Right lobe of liver (tissue), 6 donors: ENCODE results near the gene TMEM266. TPM values are rescaled to one million over a fixed set of nuclear protein-coding genes. Genes with fewer than 3 reads are reported as not detected.

Experiments
- ATAC-seq, 4 donors: fragments of 200-7000 bp; cut with Tn5 transposase; one replicate each; pipeline ENCODE4 v1.9.1; 2020; ENCODE audit warnings: mild to moderate bottlenecking in 4 of 4, moderate library complexity in 4 of 4
- DNase-seq, 3 donors: peaks; one replicate each; pipeline ENCODE4 v3.0.0-alpha.2; 2020
- H3K27ac ChIP-seq, 3 donors: fragments of 200-600 bp; one replicate each; pipeline ENCODE4 v1.8.0; 2022
- H3K27me3 ChIP-seq, 2 donors: fragments of 200-600 bp; one replicate each; pipeline ENCODE4 v1.8.0; 2022
- H3K36me3 ChIP-seq, 4 donors: fragments of 200-600 bp; sonication (generic) in 1 of 4; one replicate each; pipeline versions ENCODE4 v1.5.1 to v1.8.0; 2017 to 2022; ENCODE audit warnings: control low read depth in 1 of 4
- H3K4me1 ChIP-seq, 4 donors: fragments of 200-600 bp; sonication (generic) in 1 of 4; one replicate each; pipeline versions ENCODE4 v1.5.1 to v1.8.0; 2017 to 2022; ENCODE audit warnings: control low read depth in 1 of 4
- H3K4me3 ChIP-seq, 3 donors: fragments of 200-600 bp; one replicate each; pipeline ENCODE4 v1.8.0; 2022
- H3K9me3 ChIP-seq, 4 donors: fragments of 200-600 bp; sonication (generic) in 1 of 4; one replicate each; pipeline versions ENCODE4 v1.5.1 to v1.8.0; 2017 to 2022; ENCODE audit warnings: control low read depth in 1 of 4
- POLR2A ChIP-seq: fragments of 450-650 bp; IDR thresholded peaks from one replicate; pipeline ENCODE4 v1.6.1; 2017; ENCODE audit warnings: antibody characterized with exemption, mild to moderate bottlenecking
- WGBS: methylation state at CpG from one replicate; pipeline ENCODE4 v1.1.6; 2018; ENCODE audit warnings: low coverage, low lambda C conversion rate; ENCODE audit not compliant: insufficient coverage; ENCODE audit errors: missing lambda C conversion rate; 5-methylcytosine and 5-hydroxymethylcytosine counted together
- intact Hi-C, 2 donors: fragments of 100-400 bp; cut with DNase I; formaldehyde crosslinking; loops; one replicate each; pipeline versions ENCODE4 v1.11.2 to v1.14.1; 2022
- total RNA-seq, 6 experiments: library from RNA; depleted of rRNA in 2 of 6; stranded (reverse); fragments of >200 nt in 2 of 6; fragmentation: NEBNext Ultra II Directional in 3 of 6; extraction: Animal tissue kit (Norgen Biotek cat#: 25700) in 3 of 6; gene quantifications; one replicate each; pipeline versions ENCODE4 v1.1.0 to v1.2.4, GENCODE V29; 2016 to 2023
- TF ChIP-seq, protein P1 (sequence below), 4 donors: fragments of 200-600 bp in 3 of 4; fragments of 450-650 bp in 1 of 4; IDR thresholded peaks; one replicate each; pipeline versions ENCODE4 v1.5.1 to v1.8.0; 2016 to 2022; ENCODE audit warnings: antibody characterized with exemption in 4 of 4, mild to moderate bottlenecking in 2 of 4
- donor health status: DM: no; HTN: yes; CAD: no.
- donor health status: DM: no; HTN: no; CAD: no.
- donor health status: DM: no; HTN: no; CAD: no.
- donor health status: DM: no; HTN: yes; CAD: no.
- donor health status: DM: no; HTN: yes; CAD: no.

The TMEM266 gene
- total RNA-seq, 6 experiments from 2014 or later: 0.12 to 0.19 TPM; not detected in 4

DNA sequence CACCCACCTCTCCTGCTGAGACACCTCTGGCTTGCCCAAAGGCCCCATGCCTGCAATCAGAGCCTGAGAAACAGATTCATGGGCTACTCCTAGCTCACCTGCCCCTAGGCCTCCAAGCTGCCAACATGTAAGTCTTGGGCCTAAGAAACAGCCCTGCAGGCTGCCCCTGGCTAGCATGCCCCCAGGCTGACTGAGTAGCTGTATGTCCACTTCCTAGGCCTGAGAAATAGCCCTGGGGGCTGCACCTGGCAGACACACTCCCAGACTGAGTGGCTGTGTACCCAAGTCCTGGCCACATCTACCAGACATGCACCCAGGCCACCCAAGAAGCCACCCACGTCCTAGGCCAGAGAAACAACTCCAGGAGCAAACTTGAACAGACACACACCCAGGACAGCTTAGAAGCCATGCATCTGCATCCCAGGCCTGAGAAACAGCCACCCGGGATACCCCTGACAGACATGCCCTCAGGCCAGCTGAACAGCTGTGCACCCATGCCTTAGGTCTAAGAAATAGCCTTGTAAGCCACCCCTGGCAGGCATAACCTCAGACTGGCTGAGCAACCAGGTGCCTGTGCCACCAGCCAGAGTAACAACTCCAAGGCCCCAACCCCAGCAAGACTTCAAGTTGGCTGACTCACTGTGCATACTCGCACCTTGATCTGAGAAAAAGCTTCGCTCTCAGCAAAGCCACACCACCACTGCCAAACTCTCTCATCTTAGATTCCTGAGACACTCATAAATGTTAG lies 35.6 kb upstream of the TMEM266 start:
- ATAC-seq (peak in 1 of 4 donors; percentile 10), DNase-seq (no peak)
- Histone ChIP-seq H3K4me1 (no peaks in the 10 kb centered on the region), H3K27me3 (no peaks in the 10 kb centered on the region), H3K36me3 (no peaks in the 10 kb centered on the region), H3K4me3 (no peak overlapping the region), H3K9me3 (peaks cover 0 to 6% (median 2%) of the 10 kb centered on the region in 4 donors), H3K27ac (no peak overlapping the region)
- TF ChIP-seq POLR2A: no peak
- TF ChIP-seq, protein P1, sequence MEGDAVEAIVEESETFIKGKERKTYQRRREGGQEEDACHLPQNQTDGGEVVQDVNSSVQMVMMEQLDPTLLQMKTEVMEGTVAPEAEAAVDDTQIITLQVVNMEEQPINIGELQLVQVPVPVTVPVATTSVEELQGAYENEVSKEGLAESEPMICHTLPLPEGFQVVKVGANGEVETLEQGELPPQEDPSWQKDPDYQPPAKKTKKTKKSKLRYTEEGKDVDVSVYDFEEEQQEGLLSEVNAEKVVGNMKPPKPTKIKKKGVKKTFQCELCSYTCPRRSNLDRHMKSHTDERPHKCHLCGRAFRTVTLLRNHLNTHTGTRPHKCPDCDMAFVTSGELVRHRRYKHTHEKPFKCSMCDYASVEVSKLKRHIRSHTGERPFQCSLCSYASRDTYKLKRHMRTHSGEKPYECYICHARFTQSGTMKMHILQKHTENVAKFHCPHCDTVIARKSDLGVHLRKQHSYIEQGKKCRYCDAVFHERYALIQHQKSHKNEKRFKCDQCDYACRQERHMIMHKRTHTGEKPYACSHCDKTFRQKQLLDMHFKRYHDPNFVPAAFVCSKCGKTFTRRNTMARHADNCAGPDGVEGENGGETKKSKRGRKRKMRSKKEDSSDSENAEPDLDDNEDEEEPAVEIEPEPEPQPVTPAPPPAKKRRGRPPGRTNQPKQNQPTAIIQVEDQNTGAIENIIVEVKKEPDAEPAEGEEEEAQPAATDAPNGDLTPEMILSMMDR (IDR thresholded peaks at IDR 0.05): no peak
- 100% methylated on average over 2 of the region's 4 CpGs for WGBS
- intact Hi-C loops: no loop called here

DNA sequence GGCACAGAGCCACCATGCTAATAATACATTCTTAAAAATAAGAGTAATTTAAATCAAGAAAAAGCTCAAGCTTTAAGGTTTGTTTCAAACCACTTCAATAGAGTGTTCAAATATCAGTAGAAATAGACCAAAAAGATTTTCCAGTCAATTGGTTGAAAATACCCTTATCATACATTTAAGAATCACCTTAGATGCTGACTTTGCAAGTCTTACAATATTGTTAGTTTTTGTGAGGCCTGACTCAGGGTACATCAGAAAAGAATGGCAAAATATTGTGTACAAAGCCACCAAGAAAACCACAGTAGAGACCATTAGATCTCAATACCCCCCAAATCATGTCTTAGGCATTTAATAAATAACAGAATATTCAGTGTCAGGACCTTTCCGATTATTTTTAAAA lies 27.7 kb upstream of the TMEM266 start:
- ATAC-seq: no peak
- Histone ChIP-seq H3K9me3 (no peaks in the 10 kb centered on the region), H3K36me3 (no peaks in the 10 kb centered on the region)

DNA sequence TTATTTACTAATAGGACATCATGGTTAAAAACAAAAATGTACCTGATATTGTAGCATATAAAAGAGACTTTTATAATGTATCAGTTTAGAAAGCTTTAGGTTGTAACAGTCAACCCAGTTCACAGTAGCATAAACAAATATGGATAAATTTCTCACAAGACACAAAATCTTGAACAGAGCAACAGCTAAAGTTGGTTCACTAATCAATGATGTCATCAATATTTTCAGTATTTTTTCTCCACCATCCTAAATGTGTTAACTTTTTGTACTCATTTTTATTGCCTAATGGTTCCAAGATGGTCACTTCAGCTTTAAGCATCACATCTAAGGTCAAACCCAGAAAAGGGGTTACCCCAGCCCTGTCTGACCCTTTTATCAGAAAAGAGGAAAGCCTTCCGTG lies 26.3 kb upstream of the TMEM266 start:
- Histone ChIP-seq H3K27ac (no peak overlapping the region), H3K9me3 (no peaks in the 10 kb centered on the region), H3K4me1 (no peaks in the 10 kb centered on the region), H3K36me3 (no peaks in the 10 kb centered on the region), H3K4me3 (no peak overlapping the region), H3K27me3 (no peaks in the 10 kb centered on the region)
- WGBS: 89% methylated on average over 1 of the region's 1 CpG
- intact Hi-C loops: no loop called here
- DNase-seq: no peak
- ATAC-seq: no peak
- TF ChIP-seq POLR2A: no peak
- TF ChIP-seq, protein P1 (IDR thresholded peaks at IDR 0.05): no peak

More for the DNA sequence above, 27.7 kb upstream of the TMEM266 start:
- Histone ChIP-seq H3K27ac (no peak overlapping the region), H3K4me3 (no peak overlapping the region), H3K27me3 (no peaks in the 10 kb centered on the region), H3K4me1 (no peaks in the 10 kb centered on the region)
- intact Hi-C loops: no loop called here
- TF ChIP-seq POLR2A: no peak
- TF ChIP-seq, protein P1 (IDR thresholded peaks at IDR 0.05): no peak
- DNase-seq: no peak
- WGBS: 82% methylated on average over 1 of the region's 1 CpG

DNA sequence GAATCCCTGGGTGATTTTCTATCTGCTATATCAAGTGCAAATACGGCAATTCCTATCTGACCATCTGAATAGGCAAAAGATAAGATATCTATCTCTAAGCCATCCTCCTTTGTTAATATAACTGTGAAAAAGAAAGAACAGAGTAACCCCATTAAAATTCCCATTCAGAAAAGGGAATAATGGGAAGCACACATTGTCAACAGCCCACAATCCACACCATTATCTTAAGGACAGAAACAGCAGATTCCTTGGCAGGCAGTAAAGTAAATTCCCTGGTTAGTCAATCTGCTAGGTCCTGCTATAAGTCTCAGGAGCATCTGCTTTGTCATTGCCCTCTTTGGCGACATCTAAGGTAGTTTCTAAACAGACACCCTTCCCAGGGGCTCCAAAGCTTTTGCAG lies 25.7 kb upstream of the TMEM266 start:
- TF ChIP-seq, protein P1 (IDR thresholded peaks at IDR 0.05): no peak
- TF ChIP-seq POLR2A: no peak
- Histone ChIP-seq H3K9me3 (no peaks in the 10 kb centered on the region), H3K27ac (no peak overlapping the region), H3K27me3 (no peaks in the 10 kb centered on the region), H3K4me1 (no peaks in the 10 kb centered on the region), H3K4me3 (no peak overlapping the region), H3K36me3 (no peaks in the 10 kb centered on the region)
- intact Hi-C loops: no loop called here
- 86% methylated on average over 2 of the region's 2 CpGs for WGBS
- no peak for DNase-seq
- ATAC-seq: no peak
